NT2/D1 (cell line): ENCODE data around the gene GFRA1.

ENCODE experiments used
- DNase-seq: peaks from one replicate; pipeline ENCODE4 v3.0.0-alpha.2; 2011; ENCODE audit warnings: low read depth, low spot score
- H3K27me3 ChIP-seq: 2 replicates; pipeline ENCODE4 v1.6.0; 2011; ENCODE audit warnings: mild to moderate bottlenecking; ENCODE audit not compliant: insufficient read length, insufficient read depth
- H3K36me3 ChIP-seq: 2 replicates; pipeline ENCODE4 v1.6.1; 2011; ENCODE audit warnings: mild to moderate bottlenecking, low read length, mixed read lengths; ENCODE audit not compliant: insufficient read depth, insufficient read length
- H3K4me1 ChIP-seq: 2 replicates; pipeline ENCODE4 v1.5.1; 2011; ENCODE audit not compliant: insufficient read depth, insufficient read length
- H3K4me3 ChIP-seq: 2 replicates; pipeline ENCODE4 v1.5.1; 2011; ENCODE audit warnings: low read depth; ENCODE audit not compliant: insufficient read length
- H3K9ac ChIP-seq: 2 replicates; pipeline ENCODE4 v1.6.0; 2011; ENCODE audit warnings: low read depth; ENCODE audit not compliant: insufficient read length
- H3K9me3 ChIP-seq: 2 replicates; pipeline ENCODE4 v1.5.1; 2011; ENCODE audit warnings: mild to moderate bottlenecking, low read length; ENCODE audit not compliant: insufficient read depth
- SUZ12 ChIP-seq: IDR thresholded peaks from 2 replicates; pipeline ENCODE4 v1.6.1; 2011; ENCODE audit not compliant: insufficient read length, insufficient read depth; ENCODE audit errors: extremely low read depth
- YY1 ChIP-seq: IDR thresholded peaks from 2 replicates; pipeline ENCODE4 v1.6.1; 2011; ENCODE audit not compliant: insufficient read length, insufficient read depth
- ZNF274 ChIP-seq: IDR thresholded peaks from 2 replicates; pipeline ENCODE4 v1.6.1; 2011; ENCODE audit warnings: mild to moderate bottlenecking, low read depth, low read length

GFRA1 gene

GRCh38 chr10:116186273-116186672 lies 86.7 kb downstream of the GFRA1 start:
- H3K9ac ChIP-seq: no peak overlapping the region
- no peaks in the 10 kb centered on the region for H3K36me3 ChIP-seq
- no peak for TF ChIP-seq YY1
- TF ChIP-seq ZNF274: no peak
- no peak for TF ChIP-seq SUZ12
- H3K27me3 ChIP-seq: no peaks in the 10 kb centered on the region
- no peak overlapping the region for H3K4me3 ChIP-seq
- DNase-seq: no peak
- H3K4me1 ChIP-seq: no peaks in the 10 kb centered on the region
- no peaks in the 10 kb centered on the region for H3K9me3 ChIP-seq

GRCh38 chr10:116185199-116185867 lies 87.7 kb downstream of the GFRA1 start:
- H3K9ac ChIP-seq: no peak overlapping the region
- no peak for DNase-seq
- no peaks in the 10 kb centered on the region for H3K4me1 ChIP-seq
- TF ChIP-seq ZNF274: no peak
- TF ChIP-seq SUZ12: no peak
- no peak for TF ChIP-seq YY1
- H3K27me3 ChIP-seq: no peaks in the 10 kb centered on the region
- no peaks in the 10 kb centered on the region for H3K36me3 ChIP-seq
- no peak overlapping the region for H3K4me3 ChIP-seq
- no peaks in the 10 kb centered on the region for H3K9me3 ChIP-seq

DNA sequence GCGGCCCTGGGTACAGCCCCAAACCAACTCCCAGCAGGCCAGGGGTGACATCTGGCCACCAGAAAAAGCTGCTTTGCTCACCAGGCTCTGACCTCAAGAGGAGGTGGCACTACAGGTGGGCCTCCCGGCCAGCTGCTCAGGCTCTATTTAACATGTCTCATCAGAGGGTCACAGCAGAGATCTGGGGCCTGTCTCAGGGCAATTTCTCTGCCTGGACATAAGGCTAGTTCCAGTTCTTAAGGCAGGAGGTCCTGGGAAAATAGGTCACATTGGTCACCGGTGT lies 88.6 kb downstream of the GFRA1 start:
- H3K9me3 ChIP-seq: no peaks in the 10 kb centered on the region
- H3K4me1 ChIP-seq: no peaks in the 10 kb centered on the region
- TF ChIP-seq ZNF274: no peak
- no peak overlapping the region for H3K4me3 ChIP-seq
- no peaks in the 10 kb centered on the region for H3K27me3 ChIP-seq
- H3K36me3 ChIP-seq: no peaks in the 10 kb centered on the region
- DNase-seq: no peak
- H3K9ac ChIP-seq: no peak overlapping the region

- no peak for TF ChIP-seq SUZ12
- no peak for TF ChIP-seq ZNF274
- no peak for TF ChIP-seq YY1
- H3K9me3 ChIP-seq: no peaks in the 10 kb centered on the region
- H3K27me3 ChIP-seq: no peaks in the 10 kb centered on the region
- no peak overlapping the region for H3K9ac ChIP-seq
- no peak for DNase-seq
- H3K36me3 ChIP-seq: no peaks in the 10 kb centered on the region
- no peaks in the 10 kb centered on the region for H3K4me1 ChIP-seq
- no peak overlapping the region for H3K4me3 ChIP-seq
Observed at GRCh38 chr10:116183733-116184511, 89.1 kb downstream of the GFRA1 start.

DNA sequence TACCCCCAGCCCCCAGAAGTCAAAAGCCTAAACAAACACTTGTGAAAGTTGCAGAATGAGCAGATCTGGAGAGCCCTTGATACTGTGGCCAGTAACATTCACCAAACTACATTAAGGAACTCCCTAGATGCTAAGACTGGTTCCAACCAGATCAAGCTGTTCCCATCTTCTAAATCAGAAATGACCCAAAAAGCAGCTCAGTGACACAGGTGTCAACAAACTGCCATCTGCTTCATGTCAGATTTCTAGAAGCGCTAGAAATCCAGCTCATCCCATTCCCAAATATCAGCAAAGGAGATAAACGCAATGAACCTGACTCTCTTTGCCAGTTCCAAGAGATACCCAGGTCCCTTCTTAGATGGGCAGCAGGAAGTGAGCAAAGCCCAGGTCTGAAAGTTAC lies 90.6 kb downstream of the GFRA1 start:
- Histone ChIP-seq H3K4me1 (no peaks in the 10 kb centered on the region), H3K27me3 (no peaks in the 10 kb centered on the region), H3K4me3 (no peak overlapping the region), H3K9me3 (no peaks in the 10 kb centered on the region), H3K36me3 (no peaks in the 10 kb centered on the region), H3K9ac (no peak overlapping the region)
- no peak for TF ChIP-seq YY1
- no peak for TF ChIP-seq SUZ12
- TF ChIP-seq ZNF274: no peak
- no peak for DNase-seq

DNA sequence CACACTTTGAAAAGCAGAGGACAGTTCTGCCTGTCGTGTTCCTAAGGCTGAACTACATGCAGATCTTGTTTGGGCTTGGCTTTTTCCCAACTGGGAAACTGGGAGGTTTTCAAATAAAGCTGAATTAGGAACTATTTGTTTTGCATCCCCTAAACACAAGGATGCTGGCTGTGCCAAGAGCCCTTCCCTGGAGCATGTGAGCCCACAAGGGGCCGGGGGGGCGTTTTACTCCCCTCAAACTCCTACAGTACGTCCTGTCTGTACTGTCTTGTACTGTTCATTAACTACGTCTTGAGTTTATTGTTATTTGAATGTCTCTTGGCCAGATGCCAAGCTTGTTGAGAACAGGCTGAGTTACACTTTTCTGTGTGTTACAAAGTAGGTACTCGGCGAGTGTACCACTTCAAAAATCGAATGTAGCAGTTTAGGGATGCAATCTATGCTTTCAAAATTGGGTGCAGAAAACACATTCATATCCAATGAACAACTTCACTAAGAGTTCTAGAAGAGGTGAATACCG lies 94.9 kb downstream of the GFRA1 start:
- TF ChIP-seq ZNF274 (no peak), YY1 (no peak), SUZ12 (no peak)
- Histone ChIP-seq H3K9ac (no peak overlapping the region), H3K27me3 (no peaks in the 10 kb centered on the region), H3K36me3 (no peaks in the 10 kb centered on the region), H3K4me3 (no peak overlapping the region), H3K4me1 (no peaks in the 10 kb centered on the region), H3K9me3 (no peaks in the 10 kb centered on the region)
- DNase-seq: no peak

DNA sequence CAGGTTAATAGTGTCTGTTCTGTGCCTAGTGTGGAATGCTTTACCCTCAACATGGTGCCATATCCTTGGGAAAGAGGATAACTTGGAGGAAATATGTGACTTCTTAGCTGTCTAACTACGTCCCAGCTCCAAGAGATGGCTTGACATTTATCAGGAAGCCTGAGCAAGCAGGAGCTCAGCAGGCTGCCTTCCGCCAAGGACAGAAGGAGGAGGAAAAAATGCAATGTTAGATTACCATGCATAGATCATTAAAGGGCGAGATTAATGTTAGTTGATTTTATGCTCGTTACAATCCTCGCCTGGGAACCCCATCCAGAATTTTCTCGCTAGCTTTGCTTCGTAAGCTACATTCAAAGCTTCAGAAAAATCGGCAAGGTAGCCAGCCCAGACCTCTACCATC lies 97.8 kb downstream of the GFRA1 start:
- no peak overlapping the region for H3K4me3 ChIP-seq
- H3K9me3 ChIP-seq: no peaks in the 10 kb centered on the region
- no peak for DNase-seq
- no peak overlapping the region for H3K9ac ChIP-seq
- no peaks in the 10 kb centered on the region for H3K27me3 ChIP-seq
- H3K4me1 ChIP-seq: no peaks in the 10 kb centered on the region
- TF ChIP-seq ZNF274 (no peak), SUZ12 (no peak), YY1 (no peak)
- no peaks in the 10 kb centered on the region for H3K36me3 ChIP-seq
